Nephron (organoid): ENCODE results near the gene TOB1.

Experiments
- H3K27ac Mint-ChIP-seq, 3 experiments: 2 replicates each; pipeline ENCODE4 v1.8.0; 2020; ENCODE audit warnings: mixed read lengths in 3 of 3, mild to moderate bottlenecking in 2 of 3, moderate library complexity in 1 of 3
- H3K27me3 Mint-ChIP-seq: 2 replicates; pipeline ENCODE4 v1.8.0; 2021; ENCODE audit warnings: low read depth, mild to moderate bottlenecking, moderate library complexity, mixed read lengths
- H3K36me3 Mint-ChIP-seq: 2 replicates; pipeline ENCODE4 v1.8.0; 2020; ENCODE audit warnings: low read depth, mixed read lengths
- H3K4me1 Mint-ChIP-seq: 2 replicates; pipeline ENCODE4 v1.8.0; 2020; ENCODE audit warnings: mixed read lengths
- H3K4me3 Mint-ChIP-seq, 3 experiments: 2 replicates each; pipeline ENCODE4 v1.8.0; 2020; ENCODE audit warnings: mild to moderate bottlenecking in 3 of 3, mixed read lengths in 3 of 3, moderate library complexity in 2 of 3
- H3K9me3 Mint-ChIP-seq: 2 replicates; pipeline ENCODE4 v1.8.0; 2020; ENCODE audit warnings: mixed read lengths
- TF ChIP-seq, protein P1 (sequence below), 3 experiments: fragments of 200-600 bp; sonication (generic); IDR thresholded peaks; one replicate each; pipeline ENCODE4 v1.5.0; 2021; ENCODE audit warnings: antibody characterized with exemption in 3 of 3; ENCODE audit not compliant: unreplicated experiment in 3 of 3

TOB1 gene

GRCh38 chr17:50865060-50865867 lies 890 bp downstream of the TOB1 start:
- Mint-ChIP-seq H3K27me3 (no peaks in the 10 kb centered on the region), H3K4me1 (peaks cover 46% of the 10 kb centered on the region), H3K36me3 (peaks cover 26% of the 10 kb centered on the region), H3K9me3 (no peaks in the 10 kb centered on the region), H3K4me3 (peak overlapping the region; percentile 94 to 100 (median 97)), H3K27ac (peak overlapping the region; percentile 92 to 98 (median 98))
- TF ChIP-seq, protein P1, sequence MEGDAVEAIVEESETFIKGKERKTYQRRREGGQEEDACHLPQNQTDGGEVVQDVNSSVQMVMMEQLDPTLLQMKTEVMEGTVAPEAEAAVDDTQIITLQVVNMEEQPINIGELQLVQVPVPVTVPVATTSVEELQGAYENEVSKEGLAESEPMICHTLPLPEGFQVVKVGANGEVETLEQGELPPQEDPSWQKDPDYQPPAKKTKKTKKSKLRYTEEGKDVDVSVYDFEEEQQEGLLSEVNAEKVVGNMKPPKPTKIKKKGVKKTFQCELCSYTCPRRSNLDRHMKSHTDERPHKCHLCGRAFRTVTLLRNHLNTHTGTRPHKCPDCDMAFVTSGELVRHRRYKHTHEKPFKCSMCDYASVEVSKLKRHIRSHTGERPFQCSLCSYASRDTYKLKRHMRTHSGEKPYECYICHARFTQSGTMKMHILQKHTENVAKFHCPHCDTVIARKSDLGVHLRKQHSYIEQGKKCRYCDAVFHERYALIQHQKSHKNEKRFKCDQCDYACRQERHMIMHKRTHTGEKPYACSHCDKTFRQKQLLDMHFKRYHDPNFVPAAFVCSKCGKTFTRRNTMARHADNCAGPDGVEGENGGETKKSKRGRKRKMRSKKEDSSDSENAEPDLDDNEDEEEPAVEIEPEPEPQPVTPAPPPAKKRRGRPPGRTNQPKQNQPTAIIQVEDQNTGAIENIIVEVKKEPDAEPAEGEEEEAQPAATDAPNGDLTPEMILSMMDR (IDR thresholded peaks at IDR 0.05; ENCODE audit: unreplicated experiment in 3 of 3), result no peak

DNA sequence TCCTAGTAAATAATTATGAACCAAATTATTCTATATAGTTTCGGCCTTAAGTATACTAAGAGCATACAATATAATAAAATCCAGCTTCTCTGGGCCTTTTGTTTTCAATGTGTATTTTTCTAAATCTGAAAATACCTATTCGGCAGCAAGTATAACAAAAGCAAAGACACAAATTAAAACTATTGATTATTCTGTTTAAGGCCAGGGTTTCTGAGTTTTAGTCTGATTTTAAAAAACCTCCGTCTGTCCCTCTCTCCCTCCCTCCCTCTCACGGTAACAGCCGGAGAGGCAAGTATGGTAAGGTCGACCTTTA lies 1.5 kb downstream of the TOB1 start:
- Mint-ChIP-seq H3K27ac (peak overlapping the region; percentile 92 to 98 (median 98)), H3K27me3 (no peaks in the 10 kb centered on the region), H3K9me3 (no peaks in the 10 kb centered on the region), H3K4me3 (peak overlapping the region; percentile 94 to 100 (median 97)), H3K36me3 (peaks cover 26% of the 10 kb centered on the region), H3K4me1 (peaks cover 46% of the 10 kb centered on the region)
- TF ChIP-seq, protein P1 (IDR thresholded peaks at IDR 0.05; ENCODE audit: unreplicated experiment in 3 of 3), result no peak

GRCh38 chr17:50863931-50864330 lies 2.2 kb downstream of the TOB1 start:
- Mint-ChIP-seq H3K27ac (peak overlapping the region; percentile 92 to 98 (median 98)), H3K9me3 (no peaks in the 10 kb centered on the region), H3K4me1 (peaks cover 46% of the 10 kb centered on the region), H3K4me3 (peak overlapping the region; percentile 94 to 100 (median 97)), H3K27me3 (no peaks in the 10 kb centered on the region), H3K36me3 (peaks cover 26% of the 10 kb centered on the region)
- TF ChIP-seq, protein P1 (IDR thresholded peaks at IDR 0.05; ENCODE audit: unreplicated experiment in 3 of 3), result no peak

GRCh38 chr17:50863221-50863843 lies 2.8 kb downstream of the TOB1 start:
- H3K36me3 Mint-ChIP-seq, result peaks cover 26% of the 10 kb centered on the region
- TF ChIP-seq, protein P1 (IDR thresholded peaks at IDR 0.05; ENCODE audit: unreplicated experiment in 3 of 3), result peak in 2 of 3 experiments; percentile 33 to 45
- no peaks in the 10 kb centered on the region for H3K9me3 Mint-ChIP-seq
- no peaks in the 10 kb centered on the region for H3K27me3 Mint-ChIP-seq
- H3K4me3 Mint-ChIP-seq, result peak overlapping the region; percentile 94 to 100 (median 97)
- peaks cover 40% of the 10 kb centered on the region for H3K4me1 Mint-ChIP-seq
- peak overlapping the region; percentile 17 to 53 (median 23) for H3K27ac Mint-ChIP-seq

- peaks cover 30% of the 10 kb centered on the region for H3K4me1 Mint-ChIP-seq
- TF ChIP-seq, protein P1 (IDR thresholded peaks at IDR 0.05; ENCODE audit: unreplicated experiment in 3 of 3), result no peak
- peak overlapping the region in 2 of 3 experiments; percentile 26 to 28 for H3K27ac Mint-ChIP-seq
Measured at GRCh38 chr17:50861822-50862528, 4.2 kb downstream of the TOB1 start.

More at GRCh38 chr17:50861822-50862528, 4.2 kb downstream of the TOB1 start:
- no peaks in the 10 kb centered on the region for H3K9me3 Mint-ChIP-seq
- peaks cover 26% of the 10 kb centered on the region for H3K36me3 Mint-ChIP-seq
- H3K4me3 Mint-ChIP-seq, result peak overlapping the region in 2 of 3 experiments; percentile 51 to 73
- H3K27me3 Mint-ChIP-seq, result no peaks in the 10 kb centered on the region
